CD4-positive, alpha-beta T cell treated with Interleukin-4 for 1 hour (primary cell): Measurements from ENCODE around the gene BLID.

Experiments
- DNase-seq, 2 donors: peaks; one replicate each; pipeline ENCODE4 v3.0.0-alpha.2; 2020 to 2022

BLID gene

DNA sequence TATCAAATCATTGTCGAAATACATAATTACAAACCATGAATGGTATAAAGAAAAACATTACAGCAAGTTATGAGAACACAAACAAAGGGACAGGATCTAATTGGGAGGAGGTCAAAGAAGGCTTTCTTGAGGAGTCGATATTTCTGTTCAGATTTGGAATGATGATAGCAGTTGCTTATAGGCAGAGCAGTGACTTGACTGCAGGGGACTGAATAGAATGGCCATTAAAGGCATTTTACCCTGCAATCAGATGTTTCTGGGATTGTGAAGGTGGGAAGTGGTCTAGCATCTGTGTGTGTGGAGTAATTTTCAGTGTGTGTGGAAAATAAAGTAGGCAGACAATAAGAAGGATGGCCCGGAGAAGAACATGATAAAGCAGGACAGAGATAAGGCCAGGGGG lies 41.0 kb downstream of the BLID start:
- no peak for DNase-seq

DNA sequence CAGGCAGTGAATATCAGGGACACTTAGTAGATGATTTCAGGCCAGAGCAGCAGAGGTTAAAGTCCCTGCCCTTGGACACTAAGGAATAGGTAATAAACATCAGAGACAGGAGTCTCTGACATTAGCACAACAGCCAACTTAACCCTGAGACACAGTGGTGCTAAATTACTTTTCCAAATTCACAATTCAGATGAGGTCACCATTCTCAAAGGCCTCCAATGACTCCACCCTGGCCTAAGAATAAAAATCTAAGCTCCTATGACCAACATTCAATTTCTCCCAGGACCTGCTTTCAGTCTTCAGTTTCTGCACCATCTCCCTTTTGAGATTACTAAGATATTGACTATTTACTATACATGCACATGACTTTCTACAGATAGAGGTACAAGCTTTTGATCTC lies 42.0 kb downstream of the BLID start:
- DNase-seq, result no peak

DNA sequence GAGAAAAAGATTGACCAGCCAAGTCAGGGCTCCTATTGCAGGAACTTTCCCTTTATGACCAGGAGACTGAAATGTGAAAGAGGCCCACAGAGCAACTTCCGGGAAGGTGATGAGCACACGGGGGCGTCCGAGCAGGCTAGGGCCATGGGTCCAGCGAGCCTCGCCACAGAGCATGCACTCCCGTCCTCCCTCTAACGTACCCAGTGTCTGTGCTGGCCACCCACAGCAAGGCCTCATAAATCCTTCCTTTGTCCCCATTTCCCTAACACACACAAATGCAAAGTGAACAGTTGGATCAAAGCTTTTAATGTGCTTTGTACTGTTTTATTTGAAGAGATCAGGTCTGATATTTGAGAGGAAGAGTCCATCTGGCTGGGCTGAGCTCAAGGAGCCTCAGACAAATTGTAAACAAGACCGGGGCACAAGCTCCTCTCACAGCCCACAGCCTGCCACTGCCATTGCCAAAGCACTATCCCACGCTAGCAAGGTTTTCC lies 44.3 kb downstream of the BLID start:
- DNase-seq, result no peak

DNA sequence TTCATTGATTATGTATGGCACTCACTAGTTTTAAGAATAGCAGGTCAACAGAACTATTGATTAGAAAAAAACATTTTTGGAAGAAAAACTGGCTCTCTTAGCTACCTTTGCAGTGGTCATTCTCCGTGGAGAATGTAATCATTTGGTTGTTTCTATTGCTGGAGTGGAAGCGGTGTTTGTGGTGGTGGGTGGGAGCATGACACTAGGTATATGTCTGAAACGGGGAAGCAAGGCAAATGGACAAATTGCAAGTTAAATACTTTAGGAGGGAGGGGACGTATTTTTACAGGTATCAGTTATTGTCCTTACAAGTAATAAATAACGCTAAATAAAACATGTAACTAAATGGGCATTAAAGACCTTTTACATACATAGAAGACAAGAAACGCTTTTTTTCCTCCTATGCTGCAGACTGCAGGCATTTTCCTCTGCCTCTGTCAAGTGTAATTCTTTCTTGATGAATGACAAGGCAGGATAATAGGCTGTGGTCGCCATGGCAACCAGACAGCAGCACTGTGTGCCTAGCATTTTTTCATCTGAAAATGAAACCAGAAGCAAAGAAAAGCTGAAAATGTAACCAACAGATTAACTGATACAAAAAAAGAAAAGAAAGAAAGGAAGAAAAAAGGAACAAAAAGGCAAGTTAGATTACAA lies 46.2 kb downstream of the BLID start:
- no peak for DNase-seq

DNA sequence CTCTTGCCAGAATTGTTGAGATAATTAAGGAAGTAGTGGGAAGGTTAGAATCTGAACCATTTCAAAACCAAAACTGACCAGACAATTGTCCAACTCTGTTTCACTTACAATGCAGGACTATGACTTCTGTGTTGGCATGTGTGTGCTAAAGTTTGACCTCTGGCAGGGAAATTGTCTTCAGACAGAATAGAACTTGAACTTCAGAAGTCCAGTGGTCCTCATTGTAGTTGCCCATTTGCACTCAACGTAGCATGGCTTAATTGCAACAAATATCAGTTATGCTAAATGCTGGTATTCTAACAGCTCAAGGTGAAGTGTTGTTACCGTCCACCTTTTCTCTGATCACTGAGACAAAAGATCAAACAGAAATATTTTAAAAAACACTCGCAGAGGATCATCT lies 47.2 kb downstream of the BLID start:
- no peak for DNase-seq

DNA sequence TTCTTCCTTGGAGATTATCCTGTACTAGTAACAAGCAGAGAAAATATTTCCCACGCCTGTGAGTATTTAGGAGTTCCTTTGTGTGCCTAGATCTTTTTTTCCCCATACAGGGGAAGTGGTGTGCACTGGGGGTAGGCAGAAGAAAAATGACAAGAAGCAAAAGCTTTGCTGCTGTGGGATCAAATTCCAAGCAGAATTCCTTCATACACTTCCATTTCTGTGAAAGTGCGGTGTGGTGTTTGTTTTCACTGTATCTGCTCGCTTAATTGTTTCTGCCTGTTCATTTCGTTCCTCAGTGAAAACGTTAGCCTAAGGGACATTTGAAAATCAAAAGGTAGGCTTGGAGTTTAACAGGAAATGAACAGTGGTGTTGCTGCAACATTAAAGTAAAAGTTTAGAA lies 47.9 kb downstream of the BLID start:
- no peak for DNase-seq
